ENCODE results near the gene MS4A10.
"Not testable (repeated sequence)": the region's sequence is repeated elsewhere in the genome, so short reads cannot be mapped to it uniquely, and the experiment has no call there.

The MS4A10 gene

GRCh38 chr11:60785136-60785535, at the start of gene MS4A10:
Gene MS4A10, plus strand, starts transcription at chr11:60785333. Its CDS starts 5,003 bp downstream, at chr11:60790336.
- no peak for DNase-seq (ENCODE audit: low spot score)

GRCh38 chr11:60739114-60739513, 46.0 kb upstream of the MS4A10 start:
- DNase-seq (ENCODE audit: low spot score), result no peak

GRCh38 chr11:60740573-60740972, 44.6 kb upstream of the MS4A10 start:
- no peak for DNase-seq (ENCODE audit: low spot score)

GRCh38 chr11:60741421-60741820, 43.7 kb upstream of the MS4A10 start:
- DNase-seq (ENCODE audit: low spot score), result no peak

GRCh38 chr11:60743058-60743457, 42.1 kb upstream of the MS4A10 start:
- DNase-seq (ENCODE audit: low spot score), result no peak

- DNase-seq (ENCODE audit: low spot score), result no peak
Observed at GRCh38 chr11:60744114-60744513, 41.0 kb upstream of the MS4A10 start.

- DNase-seq (ENCODE audit: low spot score), result no peak
Observed at GRCh38 chr11:60747359-60747873, 37.7 kb upstream of the MS4A10 start.

- no peak for DNase-seq (ENCODE audit: low spot score)
Observed at GRCh38 chr11:60748225-60748624, 36.9 kb upstream of the MS4A10 start.

- DNase-seq (ENCODE audit: low spot score), result no peak
Observed at GRCh38 chr11:60748821-60749220, 36.3 kb upstream of the MS4A10 start.

- no peak for DNase-seq (ENCODE audit: low spot score)
Observed at GRCh38 chr11:60750911-60751310, 34.2 kb upstream of the MS4A10 start.

- DNase-seq (ENCODE audit: low spot score), result no peak
Observed at GRCh38 chr11:60753309-60753708, 31.8 kb upstream of the MS4A10 start.

- DNase-seq (ENCODE audit: low spot score), result no peak
Observed at GRCh38 chr11:60754887-60755286, 30.2 kb upstream of the MS4A10 start.

- DNase-seq (ENCODE audit: low spot score), result peak; percentile 52
Observed at GRCh38 chr11:60756307-60757032, 28.7 kb upstream of the MS4A10 start, which contains the start of gene MS4A15. Gene MS4A15, plus strand, starts transcription at chr11:60756867. Its CDS starts 6,867 bp downstream, at chr11:60763734.

- no peak for DNase-seq (ENCODE audit: low spot score)
Observed at GRCh38 chr11:60757231-60757800, 27.8 kb upstream of the MS4A10 start.

GRCh38 chr11:60758671-60759070, 26.5 kb upstream of the MS4A10 start:
- DNase-seq (ENCODE audit: low spot score), result not testable (repeated sequence)

GRCh38 chr11:60759438-60760225, 25.5 kb upstream of the MS4A10 start:
- not testable (repeated sequence) for DNase-seq (ENCODE audit: low spot score)

GRCh38 chr11:60761436-60762190, 23.5 kb upstream of the MS4A10 start:
- DNase-seq (ENCODE audit: low spot score), result no peak

GRCh38 chr11:60762851-60763691, 22.1 kb upstream of the MS4A10 start:
- DNase-seq (ENCODE audit: low spot score), result no peak

- no peak for DNase-seq (ENCODE audit: low spot score)
Observed at GRCh38 chr11:60763692-60764369, 21.3 kb upstream of the MS4A10 start.

- no peak for DNase-seq (ENCODE audit: low spot score)
Observed at GRCh38 chr11:60764879-60765278, 20.3 kb upstream of the MS4A10 start.

All from HuH-7 (cell line).